Measurements from ENCODE around the gene HMX1. TPM values are rescaled to one million over a fixed set of nuclear protein-coding genes. Genes with fewer than 3 reads are reported as not detected.

HMX1 gene
- polyA plus RNA-seq, 1 of the 3 experiments (the other 2 are of a cell fraction) = 0.20 TPM

GRCh38 chr4:8858701-8859210, 12.9 kb downstream of the HMX1 start:
- no peak overlapping the region for H3K27ac ChIP-seq (ENCODE audit: low read depth in 2 of 2, low read length in 1 of 2)
- H3K4me3 ChIP-seq (ENCODE audit: low read depth in 2 of 2, low read length in 1 of 2) = no peak overlapping the region
- no peak overlapping the region for H3K9ac ChIP-seq
- no peak overlapping the region for H3K4me2 ChIP-seq
- H3K4me1 ChIP-seq (ENCODE audit: control insufficient read depth in 1 of 2, insufficient read depth in 2 of 2, low read depth in 1 of 2, low read length in 1 of 2) = peaks cover 0 to 4% of the 10 kb centered on the region in 2 experiments; a peak in 1 of 4 replicates
- H4K20me1 ChIP-seq (ENCODE audit: insufficient read depth) = no peaks in the 10 kb centered on the region
- no peaks in the 10 kb centered on the region for H3K9me2 ChIP-seq
- no peak overlapping the region for H2AFZ ChIP-seq (ENCODE audit: low read depth)
- DNase-seq = no peak
- no peaks in the 10 kb centered on the region for H3K9me3 ChIP-seq
- ChIA-PET CTCF (interaction anchor here (1.3 kb wide), 1 partner anchor 27 kb away, joined by 6 read pairs; no protein-coding TSS in a partner anchor), POLR2A (no interaction called here)
- WGBS (ENCODE audit: low lambda C conversion rate) = 60% methylated on average over 11 of the region's 19 CpGs
- no peak for TF ChIP-seq USF2 (IDR thresholded peaks at IDR 0.05; ENCODE audit: borderline replicate concordance, low read depth, low read length)
- TF ChIP-seq CTCF (IDR thresholded peaks at IDR 0.05) = no peak
- TF ChIP-seq USF1 (IDR thresholded peaks at IDR 0.05; ENCODE audit: borderline replicate concordance, low read depth) = no peak
- no peak for TF ChIP-seq RXRA (IDR thresholded peaks at IDR 0.05; ENCODE audit: borderline replicate concordance, low read depth)
- TF ChIP-seq PBX3 (IDR thresholded peaks at IDR 0.05) = no peak
- no peak for TF ChIP-seq MAX (IDR thresholded peaks at IDR 0.05; ENCODE audit: low read depth)
- TF ChIP-seq FOXM1 (IDR thresholded peaks at IDR 0.05; ENCODE audit: low read depth) = no peak
- no peak for TF ChIP-seq GATA2 (CRISPR knock-in tag; IDR thresholded peaks at IDR 0.05)
- no peak for TF ChIP-seq TCF12 (IDR thresholded peaks at IDR 0.05)
- no peak for TF ChIP-seq RFX5 (IDR thresholded peaks at IDR 0.05; ENCODE audit: low read length)
- H3K79me2 ChIP-seq (ENCODE audit: insufficient read depth) = no peaks in the 10 kb centered on the region
- no peaks in the 10 kb centered on the region for H3K27me3 ChIP-seq (ENCODE audit: insufficient read depth)
- no peaks in the 10 kb centered on the region for H3F3A ChIP-seq (replicated peaks; ENCODE audit: insufficient read depth)
- H3K36me3 ChIP-seq (replicated peaks in 1 of 2; ENCODE audit: control insufficient read depth in 1 of 2, insufficient read depth in 2 of 2, low read length in 1 of 2) = no peaks in the 10 kb centered on the region

All from SK-N-SH (cell line).